Measurements from ENCODE around the gene PDGFRA. TPM values are rescaled to one million over a fixed set of nuclear protein-coding genes. Genes with fewer than 3 reads are reported as not detected.
A peak's percentile ranks its signal among the peaks of the same experiment; 100 is the strongest.
"Not testable (repeated sequence)": the region's sequence is repeated elsewhere in the genome, so short reads cannot be mapped to it uniquely, and the experiment has no call there.

The PDGFRA gene
- total RNA-seq, 1 donor from 2014 or later: 100 TPM

GRCh38 chr4:54320826-54321685 is 92.0 kb downstream of the PDGFRA start:
- Mint-ChIP-seq H3K4me3 (no peak overlapping the region), H3K27me3 (ENCODE audit: low read depth) (no peaks in the 10 kb centered on the region)

GRCh38 chr4:54322818-54323417 is 93.8 kb downstream of the PDGFRA start:
- Mint-ChIP-seq H3K27me3 (ENCODE audit: low read depth) (no peaks in the 10 kb centered on the region), H3K27ac (no peak overlapping the region), H3K4me1 (no peaks in the 10 kb centered on the region), H3K36me3 (no peaks in the 10 kb centered on the region), H3K4me3 (no peak overlapping the region), H3K9me3 (peaks cover 6% of the 10 kb centered on the region)
- TF ChIP-seq CTCF (IDR thresholded peaks at IDR 0.05; ENCODE audit: unreplicated experiment): peak; percentile 79
- DNase-seq (ENCODE audit: low spot score in 2 of 2, unreplicated experiment in 2 of 2): peak; percentile 31 to 78

More at GRCh38 chr4:54320826-54321685, 92.0 kb downstream of the PDGFRA start:
- TF ChIP-seq CTCF (IDR thresholded peaks at IDR 0.05; ENCODE audit: unreplicated experiment): no peak
- DNase-seq (ENCODE audit: low spot score in 2 of 2, unreplicated experiment in 2 of 2): no peak
- Mint-ChIP-seq H3K36me3 (no peaks in the 10 kb centered on the region), H3K4me1 (no peaks in the 10 kb centered on the region), H3K9me3 (no peaks in the 10 kb centered on the region), H3K27ac (no peak overlapping the region)

- Mint-ChIP-seq H3K27ac (no peak overlapping the region), H3K9me3 (peaks cover 6% of the 10 kb centered on the region), H3K36me3 (no peaks in the 10 kb centered on the region), H3K4me3 (no peak overlapping the region), H3K27me3 (ENCODE audit: low read depth) (peaks cover 11% of the 10 kb centered on the region), H3K4me1 (no peaks in the 10 kb centered on the region)
- no peak for DNase-seq (ENCODE audit: low spot score in 2 of 2, unreplicated experiment in 2 of 2)
- no peak for TF ChIP-seq CTCF (IDR thresholded peaks at IDR 0.05; ENCODE audit: unreplicated experiment)
These were observed 101.8 kb downstream of the PDGFRA start for GRCh38 chr4:54330896-54331295.

GRCh38 chr4:54332542-54332941 is 103.4 kb downstream of the PDGFRA start:
- no peak for DNase-seq (ENCODE audit: low spot score in 2 of 2, unreplicated experiment in 2 of 2)
- TF ChIP-seq CTCF (IDR thresholded peaks at IDR 0.05; ENCODE audit: unreplicated experiment): no peak
- Mint-ChIP-seq H3K4me3 (no peak overlapping the region), H3K9me3 (no peaks in the 10 kb centered on the region), H3K27ac (no peak overlapping the region), H3K4me1 (no peaks in the 10 kb centered on the region), H3K36me3 (no peaks in the 10 kb centered on the region), H3K27me3 (ENCODE audit: low read depth) (peaks cover 11% of the 10 kb centered on the region)

GRCh38 chr4:54333657-54334056 is 104.6 kb downstream of the PDGFRA start:
- H3K9me3 Mint-ChIP-seq: no peaks in the 10 kb centered on the region
- no peak overlapping the region for H3K4me3 Mint-ChIP-seq
- TF ChIP-seq CTCF (IDR thresholded peaks at IDR 0.05; ENCODE audit: unreplicated experiment): no peak
- no peaks in the 10 kb centered on the region for H3K36me3 Mint-ChIP-seq
- peaks cover 11% of the 10 kb centered on the region for H3K27me3 Mint-ChIP-seq (ENCODE audit: low read depth)
- no peak for DNase-seq (ENCODE audit: low spot score in 2 of 2, unreplicated experiment in 2 of 2)
- no peaks in the 10 kb centered on the region for H3K4me1 Mint-ChIP-seq
- no peak overlapping the region for H3K27ac Mint-ChIP-seq

GRCh38 chr4:54334769-54335168 is 105.7 kb downstream of the PDGFRA start:
- not testable (repeated sequence) for H3K27ac Mint-ChIP-seq; H3K36me3 Mint-ChIP-seq; DNase-seq (ENCODE audit: low spot score in 2 of 2, unreplicated experiment in 2 of 2); H3K9me3 Mint-ChIP-seq; H3K4me1 Mint-ChIP-seq; H3K4me3 Mint-ChIP-seq
- H3K27me3 Mint-ChIP-seq (ENCODE audit: low read depth): peaks cover 11% of the 10 kb centered on the region

Data from mesothelial cell of epicardium (in vitro differentiated cells).